Measurements from ENCODE around the gene ROR1.

The ROR1 gene

DNA sequence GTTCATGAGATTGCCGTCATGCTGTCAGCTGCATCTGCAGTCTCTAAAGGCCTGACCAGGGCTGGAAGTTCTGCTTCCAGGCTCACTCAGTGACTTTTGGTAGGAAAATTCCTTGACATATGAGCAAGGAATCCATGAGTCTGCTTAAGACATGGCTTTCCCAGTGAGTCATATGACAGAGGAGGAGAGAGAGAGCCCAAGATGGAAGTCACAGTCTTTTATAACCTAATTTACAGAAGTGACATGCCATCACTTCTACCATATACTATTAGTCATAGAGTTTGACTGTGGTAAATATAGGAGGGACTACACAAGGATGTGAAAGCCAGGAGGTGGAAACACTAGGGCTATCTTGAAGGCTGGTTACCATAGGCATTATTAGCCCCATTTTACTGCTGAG is 115.2 kb downstream of the ROR1 start:
- no peak for DNase-seq

DNA sequence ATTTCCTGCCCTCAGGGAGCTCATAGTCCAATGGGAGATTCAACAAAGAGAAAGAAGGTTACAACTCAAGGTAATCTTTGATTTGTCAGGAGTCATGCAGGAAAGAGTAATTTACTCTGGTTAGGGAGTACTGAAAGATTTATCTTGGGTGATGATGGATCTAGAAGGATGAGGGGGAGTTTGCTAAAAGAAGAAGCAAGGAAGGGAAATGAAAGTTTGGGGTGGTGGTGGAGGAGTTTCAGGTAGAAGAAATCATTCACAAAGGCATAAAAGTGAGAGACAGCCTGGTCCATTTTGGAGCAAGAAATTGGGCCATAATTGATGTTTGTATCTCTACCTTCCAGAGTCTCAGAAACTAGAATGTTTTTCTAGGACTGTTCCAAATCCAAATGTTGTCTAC is 116.7 kb downstream of the ROR1 start:
- no peak for DNase-seq

DNA sequence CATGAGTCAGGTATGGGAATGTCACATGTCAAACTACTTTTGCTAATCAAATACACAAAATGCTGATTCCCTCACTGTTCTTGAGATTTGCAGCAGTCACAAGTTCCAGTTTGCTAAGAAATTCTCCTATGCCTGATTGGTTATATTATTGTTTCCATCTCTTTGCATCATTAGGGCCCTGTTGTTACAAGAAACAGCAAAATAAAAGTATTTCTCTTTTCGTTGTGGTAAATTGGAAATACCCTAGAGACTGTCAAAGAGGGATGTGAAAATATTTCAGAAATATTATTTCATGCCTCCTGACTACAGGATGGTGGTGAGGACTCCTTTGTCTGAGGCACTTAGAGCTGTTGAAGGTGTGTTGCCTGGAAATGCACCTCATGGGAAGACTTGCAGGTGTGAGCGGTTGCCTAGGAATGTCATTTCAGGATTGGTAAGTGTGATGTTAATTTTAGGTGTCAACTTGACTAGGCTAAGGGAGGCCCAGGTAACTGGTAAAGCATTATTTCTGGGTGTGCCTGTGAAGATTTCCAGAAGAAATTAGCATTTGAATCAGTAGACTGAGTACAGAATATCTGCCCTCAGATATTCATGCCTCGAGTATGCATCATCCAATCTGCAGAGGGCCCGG is 117.4 kb downstream of the ROR1 start:
- no peak for DNase-seq

DNA sequence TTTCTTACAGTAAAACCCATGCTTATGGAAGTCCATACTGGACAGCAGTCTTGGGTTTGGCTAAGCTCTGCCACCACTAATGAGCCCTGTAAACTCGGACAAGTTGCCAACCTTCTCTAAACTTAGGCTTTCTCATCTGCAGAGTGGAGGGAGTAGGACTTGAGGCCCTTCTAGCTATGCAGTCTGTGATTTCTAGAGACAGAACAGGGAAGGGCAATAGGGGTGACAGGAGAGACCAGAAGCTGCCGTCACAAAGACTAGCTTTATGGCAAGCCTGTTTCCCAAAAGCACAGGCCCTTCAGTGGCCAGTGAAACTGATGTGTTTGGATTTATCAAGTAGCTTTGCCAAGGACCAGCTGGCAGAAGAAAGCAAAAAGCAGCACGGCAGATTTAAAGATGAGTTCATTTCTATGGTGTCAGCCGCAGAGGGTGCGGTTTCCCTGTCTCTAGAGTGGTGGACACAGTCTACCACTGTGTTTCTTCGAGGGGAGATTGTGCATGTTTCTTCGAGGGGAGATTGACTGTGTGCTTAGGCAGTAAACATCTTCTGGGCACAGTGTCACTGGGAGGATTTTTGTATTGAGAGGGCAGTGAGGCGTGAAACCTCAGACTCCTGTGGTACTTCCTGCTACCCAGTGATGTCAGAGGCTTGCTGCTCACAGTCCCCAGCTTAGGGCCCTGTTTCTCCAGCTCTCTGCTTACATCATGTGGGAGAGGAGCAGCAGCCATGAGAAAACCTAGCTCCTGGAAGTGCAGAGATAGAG is 119.0 kb downstream of the ROR1 start:
- no peak for DNase-seq

DNA sequence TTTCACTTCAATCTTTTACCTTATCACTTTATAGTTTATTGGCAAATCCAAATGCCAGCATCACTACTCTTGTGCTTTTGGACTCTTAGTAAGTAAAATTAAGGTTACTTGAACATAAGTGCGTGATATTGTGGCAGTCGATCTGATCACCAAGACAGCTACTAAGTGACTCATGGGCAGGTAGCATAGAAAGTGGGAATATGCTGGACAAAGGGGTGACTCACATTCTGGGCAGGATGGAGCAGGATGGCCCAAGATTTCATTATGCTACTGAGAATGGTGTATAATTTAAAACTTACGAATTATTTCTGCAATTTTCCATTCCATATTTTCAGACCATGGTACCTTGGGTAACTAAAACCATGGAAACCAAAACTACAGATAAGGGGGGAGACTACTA is 120.2 kb downstream of the ROR1 start:
- DNase-seq, result no peak

DNA sequence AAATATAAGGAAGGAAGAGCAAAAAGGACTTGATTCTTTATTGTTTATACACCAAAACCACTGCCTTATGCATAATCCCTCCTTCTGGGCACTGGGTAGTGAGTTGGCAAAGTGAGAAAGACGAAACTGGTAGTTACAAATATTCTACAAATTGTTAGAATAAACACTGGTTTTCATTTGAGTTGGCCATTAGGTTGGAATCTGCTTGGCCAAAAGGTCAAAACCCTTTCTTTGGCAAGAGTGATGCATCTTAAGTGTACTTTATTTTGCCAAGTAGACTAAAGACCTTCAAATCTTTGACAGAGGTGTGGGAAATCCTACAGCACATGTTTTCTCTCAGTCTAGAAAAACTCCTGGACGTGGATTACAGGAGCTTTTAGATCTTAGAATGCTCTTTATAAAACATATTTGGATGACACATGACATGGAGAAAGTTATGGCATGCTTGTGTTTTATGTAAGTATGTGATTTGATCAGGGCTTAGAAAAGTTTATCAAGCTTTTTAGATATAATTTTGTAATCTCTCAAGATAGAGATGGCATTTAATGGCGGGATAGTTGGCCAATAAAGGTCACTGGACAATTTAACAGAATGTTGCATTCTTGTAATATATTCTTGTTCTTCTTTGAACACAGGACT is 120.9 kb downstream of the ROR1 start:
- DNase-seq, result no peak

DNA sequence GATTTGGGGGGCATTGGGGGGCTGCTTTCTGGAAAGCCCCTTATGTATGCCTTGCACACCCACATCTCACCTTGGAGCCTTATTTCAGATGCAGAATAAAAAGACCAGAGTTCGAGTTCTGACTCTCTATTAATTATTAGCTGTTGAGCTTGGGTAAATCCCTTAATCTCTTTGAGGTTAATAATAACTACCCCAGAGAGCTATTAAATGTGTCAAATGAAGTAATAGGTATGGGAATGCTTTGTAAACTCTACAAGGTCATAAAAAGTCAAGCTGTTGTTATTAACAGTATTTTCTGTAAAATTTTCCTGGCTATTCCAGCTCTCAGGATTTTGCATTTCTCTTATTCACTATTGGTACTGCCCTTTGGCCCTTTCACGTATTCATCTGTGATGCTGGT is 122.9 kb downstream of the ROR1 start:
- DNase-seq, result no peak

DNA sequence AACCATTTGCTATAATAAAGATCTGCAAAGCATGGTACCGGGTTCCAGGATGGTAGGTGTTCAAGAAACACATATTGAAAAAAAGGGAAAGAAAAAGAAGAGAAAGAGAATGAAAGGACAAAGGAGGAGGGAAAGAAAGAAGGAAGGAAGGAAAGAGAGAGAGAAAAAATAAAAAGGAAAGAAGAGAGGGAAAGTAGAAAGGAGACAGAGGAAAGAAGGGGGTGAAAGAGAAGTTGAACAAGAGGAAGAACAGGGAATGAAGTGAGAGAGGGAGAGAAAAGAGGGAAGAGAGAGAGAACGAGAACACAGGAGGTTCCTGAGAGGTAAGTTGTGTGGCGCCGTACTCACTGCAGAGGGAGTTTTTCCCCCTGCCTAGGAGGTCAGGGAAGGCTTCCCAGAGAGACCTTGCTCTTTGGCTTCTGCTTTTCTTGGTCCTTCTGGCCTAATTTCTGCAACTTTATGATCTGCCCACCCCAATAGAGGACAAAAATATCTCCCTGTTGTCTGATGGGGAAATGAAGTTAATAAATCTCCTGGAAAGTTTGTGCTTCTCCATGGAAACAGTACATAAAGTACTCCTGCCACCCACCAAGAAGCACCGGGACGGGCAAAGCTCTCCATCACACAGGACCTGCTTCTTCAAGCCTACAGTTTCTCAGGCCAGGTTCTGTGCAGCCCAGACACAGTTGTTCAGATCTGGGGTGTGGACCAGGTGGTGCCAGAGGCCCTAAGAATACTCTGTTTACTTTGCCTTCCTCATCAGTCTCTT is 124.8 kb downstream of the ROR1 start:
- no peak for DNase-seq

DNA sequence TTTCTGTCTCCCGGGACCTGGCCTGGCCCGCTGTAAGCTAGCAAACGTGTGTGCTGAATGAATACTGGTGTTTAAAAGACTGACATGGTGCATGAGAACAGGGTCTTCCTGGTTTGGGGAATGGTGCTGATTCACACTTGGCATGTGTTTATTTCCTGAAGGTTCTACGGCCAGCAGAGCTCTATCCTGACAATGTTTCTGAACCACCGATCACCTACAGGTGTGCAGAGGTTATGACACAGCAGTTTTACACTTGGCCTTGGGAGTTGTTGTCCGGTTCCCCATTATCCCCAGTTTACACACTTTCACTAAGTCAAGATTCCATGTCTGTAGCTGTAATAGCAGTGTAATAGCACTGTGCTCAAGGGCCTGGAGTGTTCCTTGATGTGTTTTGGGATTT is 127.3 kb downstream of the ROR1 start:
- no peak for DNase-seq

DNA sequence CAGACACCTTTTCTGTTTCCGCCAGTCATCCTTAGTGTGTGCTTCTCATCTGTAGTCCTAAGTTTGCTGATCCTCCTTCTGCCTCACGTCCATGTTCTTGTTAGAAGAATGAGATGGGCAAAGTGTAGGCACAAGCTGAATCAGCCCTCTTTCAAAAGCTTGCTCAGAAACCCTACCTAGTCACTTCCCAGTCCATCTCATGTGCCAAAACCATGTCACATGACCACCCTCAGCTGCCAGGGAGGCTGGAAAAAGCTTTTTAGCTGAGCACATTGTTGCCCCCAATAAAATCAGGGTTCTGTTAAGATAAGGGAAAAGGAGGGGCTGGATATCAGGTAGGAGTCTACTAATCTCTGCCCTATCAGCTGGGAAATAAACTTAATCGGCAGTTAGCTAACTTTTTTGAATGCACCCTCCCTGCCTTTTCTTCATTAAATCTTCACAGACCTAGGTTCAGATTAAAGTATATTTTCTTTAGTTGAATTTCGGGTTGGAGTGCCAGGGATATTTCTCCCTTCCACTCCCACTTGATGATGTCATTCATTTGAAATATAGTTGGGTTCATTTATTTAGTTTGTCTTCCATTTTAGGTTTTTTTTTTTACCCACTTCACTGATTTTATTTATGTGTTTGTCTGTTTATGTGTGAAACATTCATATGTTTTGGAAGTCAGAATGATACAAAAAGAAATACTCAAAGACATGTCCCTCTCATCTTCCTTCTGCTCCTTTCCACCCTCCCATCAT is 129.2 kb downstream of the ROR1 start:
- no peak for DNase-seq

DNA sequence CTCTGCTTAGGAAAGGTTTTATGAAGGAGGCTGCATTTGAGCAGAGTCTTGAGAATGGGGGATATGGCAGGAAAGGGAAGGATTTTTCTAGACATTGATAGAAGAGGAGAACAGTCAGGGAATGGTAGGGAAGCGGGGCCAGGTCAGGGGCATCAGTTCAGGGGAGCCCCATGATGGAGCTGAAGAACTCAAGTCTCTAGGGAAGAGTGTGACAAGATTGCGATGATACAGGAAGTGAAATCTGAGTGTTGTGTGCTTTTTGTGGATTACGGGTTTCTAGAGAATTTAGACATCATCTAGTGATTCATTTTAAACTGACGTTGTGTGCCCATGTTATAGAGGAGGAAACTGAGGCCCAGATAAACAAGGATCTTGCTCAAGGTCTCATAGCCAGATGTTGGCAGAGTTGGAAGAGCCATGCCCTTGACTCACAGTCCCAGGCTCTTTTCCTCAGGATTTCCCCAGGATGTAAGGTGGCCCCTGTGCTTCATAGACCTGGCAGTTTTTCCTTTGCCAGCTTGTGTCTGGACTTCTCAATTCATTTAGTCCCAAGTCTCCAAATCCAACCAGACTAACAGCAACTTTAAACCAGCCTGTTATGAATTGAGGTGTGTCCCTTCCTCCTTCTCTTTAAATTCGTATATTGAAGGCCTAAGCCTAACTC is 130.3 kb downstream of the ROR1 start:
- no peak for DNase-seq

DNA sequence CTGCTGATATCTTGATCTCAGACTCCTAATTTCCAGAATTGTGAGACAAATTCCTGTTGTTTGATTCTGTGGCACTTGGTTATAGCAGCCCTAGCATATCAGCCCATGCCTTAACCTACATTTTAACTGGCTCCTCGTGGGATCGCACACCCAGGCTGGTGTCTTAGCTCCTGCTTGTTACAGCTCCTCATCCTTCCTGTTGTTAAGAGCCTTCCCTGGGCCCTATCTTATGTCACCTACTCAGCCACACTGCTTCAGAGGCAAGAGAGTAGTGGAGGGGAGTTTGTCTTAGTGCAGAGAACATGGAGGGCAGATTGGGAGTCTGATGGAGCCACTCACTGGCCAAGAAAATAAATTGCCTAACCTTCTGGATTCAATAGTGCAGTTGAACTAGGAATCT is 131.0 kb downstream of the ROR1 start:
- DNase-seq, result no peak

DNA sequence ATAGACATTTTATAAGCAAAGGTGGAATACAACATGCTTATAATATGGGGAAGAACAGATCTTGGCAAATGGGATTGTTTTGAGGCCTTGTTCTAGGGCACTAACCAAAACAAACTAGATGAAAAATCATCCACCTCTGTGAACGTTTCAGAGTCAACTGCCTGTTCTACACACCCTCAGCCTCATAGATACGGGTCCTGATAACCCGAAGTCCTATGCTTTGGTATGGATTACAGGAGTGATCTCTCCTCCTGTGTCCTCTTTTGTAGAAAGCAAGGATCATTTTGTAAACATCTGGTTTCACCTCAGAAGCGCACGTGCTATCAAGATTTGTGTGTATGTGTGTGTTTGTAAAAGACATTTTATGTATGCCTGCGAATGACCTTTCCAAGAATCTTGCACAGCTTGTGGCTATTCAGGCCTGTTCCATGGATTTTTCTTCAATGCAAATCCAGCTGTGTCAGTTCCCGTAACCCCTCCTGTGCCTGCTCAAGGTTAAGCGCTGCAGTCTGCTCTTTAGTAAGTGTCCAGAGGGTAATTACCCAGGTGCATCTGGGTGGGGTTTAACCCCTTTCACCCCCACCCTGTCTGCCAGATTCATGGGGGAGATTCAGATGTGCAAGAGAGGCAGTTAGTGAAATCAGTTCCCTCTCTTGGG is 132.4 kb downstream of the ROR1 start:
- no peak for DNase-seq

DNA sequence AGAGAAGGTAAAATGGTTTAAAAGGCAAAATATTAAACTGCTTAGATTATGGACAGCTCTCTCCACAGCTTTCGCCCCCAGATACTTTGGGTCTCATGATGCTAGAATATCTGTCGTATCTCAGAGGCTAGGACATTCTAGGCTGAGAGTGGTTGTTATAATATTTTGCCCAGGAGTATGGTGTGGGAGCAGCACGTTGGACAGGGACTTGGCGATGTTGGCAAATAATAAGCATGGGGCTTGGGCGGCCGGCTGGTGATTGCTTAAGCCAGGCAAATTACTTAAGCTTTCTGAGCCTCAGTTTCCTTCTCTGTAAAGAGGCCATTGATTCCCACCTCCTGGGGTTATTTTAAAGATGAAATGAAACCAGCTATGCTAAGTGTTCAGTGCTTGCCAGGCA is 133.2 kb downstream of the ROR1 start:
- DNase-seq, result no peak

DNA sequence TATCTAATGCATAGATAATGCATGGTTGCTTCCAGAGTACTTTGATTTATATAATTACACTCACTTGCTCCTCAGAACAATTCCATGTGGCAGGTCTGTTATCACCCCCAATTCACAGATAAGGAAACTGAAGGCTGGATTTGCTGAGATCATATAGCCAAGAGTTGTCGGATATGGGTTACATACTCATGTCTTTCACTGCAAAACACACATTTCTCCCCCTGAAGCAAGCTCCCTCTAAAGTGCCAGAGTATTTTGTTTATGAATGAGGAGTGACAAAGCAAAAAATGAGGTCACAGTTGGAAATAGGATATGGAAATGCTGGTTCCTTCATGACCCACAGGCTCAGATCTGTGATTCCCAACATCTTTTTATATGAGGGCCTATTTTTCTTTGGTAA is 134.2 kb downstream of the ROR1 start:
- no peak for DNase-seq

DNA sequence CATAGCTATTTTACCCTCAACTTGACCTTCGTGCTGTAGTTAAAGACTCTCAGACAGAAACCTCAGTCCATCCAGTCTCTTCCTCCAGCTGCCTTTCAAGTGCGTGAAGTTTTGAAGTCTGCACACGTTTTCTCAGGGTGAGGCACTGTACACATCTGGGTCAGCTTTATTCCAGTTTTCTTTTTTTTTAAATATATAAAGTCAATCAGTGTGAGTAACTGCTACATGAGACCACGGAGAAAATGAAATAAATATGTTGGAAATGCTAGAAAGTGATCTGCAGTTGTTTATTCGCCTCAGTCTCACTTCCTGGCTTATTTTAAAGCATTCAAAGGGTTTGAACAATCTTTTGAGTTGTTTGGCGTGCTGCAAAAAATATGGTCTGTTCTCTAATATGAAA is 135.7 kb downstream of the ROR1 start:
- DNase-seq, result no peak

DNA sequence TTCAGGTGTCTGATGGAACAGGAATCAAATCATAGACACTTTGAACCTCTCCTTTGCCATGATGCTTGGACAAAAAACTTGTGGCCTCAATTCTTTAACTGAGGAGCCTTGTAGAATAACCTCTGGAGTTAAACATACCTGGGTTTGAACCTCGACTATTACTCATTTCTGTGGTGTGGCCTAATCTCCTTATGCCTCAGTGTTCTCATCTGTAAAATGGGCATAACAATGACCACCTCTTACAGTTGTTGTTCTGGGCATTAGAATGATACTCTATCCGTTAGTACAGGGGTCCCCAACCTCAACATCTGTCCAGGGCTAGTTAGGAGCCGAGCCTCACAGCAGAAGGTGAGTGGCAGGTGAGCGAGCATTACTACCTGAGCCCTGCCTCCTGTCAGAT is 137.2 kb downstream of the ROR1 start:
- no peak for DNase-seq

DNA sequence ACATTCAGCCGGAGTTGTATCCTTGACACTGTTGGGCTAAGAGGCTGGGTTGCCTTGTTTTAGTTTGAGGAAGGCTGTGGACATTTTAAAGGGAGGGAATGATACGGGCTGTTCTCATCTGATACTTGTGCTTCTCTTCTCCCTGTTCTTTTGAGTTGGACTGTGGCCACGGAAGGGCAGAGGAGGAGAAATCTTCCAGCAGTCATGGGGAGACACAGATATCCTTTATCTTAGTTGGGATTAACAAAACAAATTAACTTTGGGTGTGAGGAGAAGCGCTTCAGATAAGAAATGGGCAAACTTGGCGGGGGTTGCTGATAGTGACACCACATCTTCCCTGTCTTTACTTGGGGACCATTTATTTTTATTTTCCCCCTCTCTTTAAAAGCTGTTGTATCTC is 138.8 kb downstream of the ROR1 start:
- DNase-seq, result no peak

DNA sequence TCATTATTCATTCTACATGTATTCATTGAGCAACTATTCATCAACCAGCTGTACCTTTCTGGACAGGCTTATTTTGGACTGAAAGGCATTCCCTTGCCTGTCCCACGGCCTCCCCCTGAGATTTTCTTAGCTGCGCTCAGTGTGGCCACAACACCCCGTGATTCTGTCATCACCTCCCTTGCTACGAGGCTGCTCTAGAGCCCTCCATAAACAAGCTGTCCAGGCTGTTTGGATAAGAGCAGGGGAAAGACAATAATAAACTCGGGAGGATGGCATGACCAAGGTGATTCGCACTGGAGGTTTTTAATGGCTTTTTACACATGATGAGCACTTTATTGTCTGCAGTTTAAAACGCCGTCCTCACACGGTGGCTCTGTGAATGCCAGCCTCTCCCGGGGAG is 139.7 kb downstream of the ROR1 start:
- DNase-seq, result no peak

DNA sequence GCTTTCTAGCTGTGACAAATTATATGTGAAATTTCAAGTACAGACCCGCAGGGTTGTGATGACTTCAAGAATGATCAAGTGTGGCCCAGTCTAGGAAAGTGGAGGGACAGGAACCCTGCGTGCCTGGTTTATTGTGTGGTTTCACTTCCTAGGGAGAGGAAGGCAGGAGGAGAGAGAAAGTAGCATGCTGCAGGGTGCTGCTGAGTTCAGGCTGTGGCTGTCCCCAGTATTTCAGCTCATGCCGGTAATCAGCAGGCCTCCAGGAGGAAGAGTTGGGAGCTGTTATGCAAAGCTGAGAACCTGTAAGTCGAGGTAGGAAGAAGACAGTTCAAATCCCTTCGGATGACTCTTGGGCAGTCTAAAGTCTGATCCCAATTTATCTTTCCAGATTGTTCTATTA is 140.4 kb downstream of the ROR1 start:
- no peak for DNase-seq

DNA sequence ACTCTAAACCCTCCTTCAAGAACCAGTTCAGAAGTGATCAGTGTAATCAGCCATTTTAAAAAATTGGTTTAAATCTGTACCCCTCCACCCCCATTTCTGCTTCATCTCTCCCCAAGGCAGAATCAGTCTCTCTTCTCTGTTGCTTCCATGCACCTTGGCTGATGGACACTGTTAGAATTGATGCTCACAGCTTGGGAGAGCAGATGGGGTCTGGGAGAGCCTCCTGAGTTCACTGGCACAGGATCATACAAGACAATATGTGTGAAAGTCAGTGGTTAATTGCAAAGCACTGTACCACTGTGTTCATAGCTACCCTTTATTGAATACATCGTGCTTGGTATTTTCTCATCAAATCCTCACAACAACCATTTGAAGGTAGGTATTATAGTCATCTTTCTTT is 140.9 kb downstream of the ROR1 start:
- no peak for DNase-seq

DNA sequence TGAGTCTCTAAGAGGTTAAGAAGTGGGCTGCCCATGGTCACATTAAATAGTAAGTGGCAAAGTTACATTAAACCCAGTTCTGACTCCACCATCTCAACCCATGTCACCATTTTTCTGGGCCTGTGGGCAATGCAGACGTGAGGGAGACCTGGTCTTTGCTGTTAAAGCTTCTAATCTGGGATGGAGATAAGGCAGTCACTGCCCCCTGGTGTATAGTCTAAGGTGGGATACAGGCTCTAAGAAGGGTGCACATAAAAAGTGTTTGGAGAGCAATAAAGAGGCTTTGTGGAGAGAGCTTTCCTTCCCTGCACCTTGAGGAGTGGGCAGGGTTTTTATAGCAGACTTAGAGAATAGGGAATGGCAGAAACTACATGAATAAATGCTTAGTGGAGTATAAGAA is 141.3 kb downstream of the ROR1 start:
- no peak for DNase-seq
